Measurements from ENCODE around the gene MACROD2. TPM values are rescaled to one million over a fixed set of nuclear protein-coding genes. Genes with fewer than 3 reads are reported as not detected.
A peak's percentile ranks its signal among the peaks of the same experiment; 100 is the strongest.

The MACROD2 gene
- total RNA-seq, 2 donors from 2014 or later = 8.0 to 19.4 TPM

- Histone ChIP-seq H3K27ac (no peak overlapping the region), H3K36me3 (no peaks in the 10 kb centered on the region), H3K27me3 (replicated peaks; ENCODE audit: insufficient read depth) (no peaks in the 10 kb centered on the region), H3K4me3 (no peak overlapping the region), H3K4me1 (replicated peaks) (no peaks in the 10 kb centered on the region), H3K9me3 (no peaks in the 10 kb centered on the region)
- DNase-seq (ENCODE audit: low spot score) = no peak
- no peak for TF ChIP-seq CTCF (IDR thresholded peaks at IDR 0.05)
- no peak for TF ChIP-seq POLR2A (IDR thresholded peaks at IDR 0.05)
- TF ChIP-seq POLR2AphosphoS5 (IDR thresholded peaks at IDR 0.05) = no peak
- 77% methylated on average over 5 of the region's 5 CpGs for WGBS
- intact Hi-C loops (cut with DNase I) = no loop called here
Measured at GRCh38 chr20:15445056-15445840, 1449.9 kb downstream of the MACROD2 start.

- no peak overlapping the region for H3K4me3 ChIP-seq
- TF ChIP-seq CTCF (IDR thresholded peaks at IDR 0.05) = no peak
- no peak for TF ChIP-seq POLR2A (IDR thresholded peaks at IDR 0.05)
- TF ChIP-seq POLR2AphosphoS5 (IDR thresholded peaks at IDR 0.05) = no peak
- intact Hi-C loops (cut with DNase I) = no loop called here
- WGBS = 45% methylated on average over 9 of the region's 9 CpGs
- no peaks in the 10 kb centered on the region for H3K36me3 ChIP-seq
- no peaks in the 10 kb centered on the region for H3K4me1 ChIP-seq (replicated peaks)
- no peaks in the 10 kb centered on the region for H3K27me3 ChIP-seq (replicated peaks; ENCODE audit: insufficient read depth)
- peak; percentile 25 for DNase-seq (ENCODE audit: low spot score)
- no peaks in the 10 kb centered on the region for H3K9me3 ChIP-seq
- no peak overlapping the region for H3K27ac ChIP-seq
Measured at GRCh38 chr20:15446373-15446772, 1451.1 kb downstream of the MACROD2 start.

GRCh38 chr20:15447549-15447948 lies 1452.2 kb downstream of the MACROD2 start:
- Histone ChIP-seq H3K27ac (no peak overlapping the region), H3K4me1 (replicated peaks) (no peaks in the 10 kb centered on the region), H3K36me3 (no peaks in the 10 kb centered on the region), H3K27me3 (replicated peaks; ENCODE audit: insufficient read depth) (no peaks in the 10 kb centered on the region), H3K4me3 (no peak overlapping the region), H3K9me3 (no peaks in the 10 kb centered on the region)
- WGBS = 84% methylated on average over 2 of the region's 2 CpGs
- TF ChIP-seq POLR2AphosphoS5 (IDR thresholded peaks at IDR 0.05) (no peak), CTCF (IDR thresholded peaks at IDR 0.05) (no peak), POLR2A (IDR thresholded peaks at IDR 0.05) (no peak)
- DNase-seq (ENCODE audit: low spot score) = no peak
- intact Hi-C loops (cut with DNase I) = no loop called here

GRCh38 chr20:15449061-15449460 lies 1453.7 kb downstream of the MACROD2 start:
- no peak for DNase-seq (ENCODE audit: low spot score)
- 97% methylated on average over 4 of the region's 4 CpGs for WGBS
- Histone ChIP-seq H3K36me3 (no peaks in the 10 kb centered on the region), H3K4me3 (no peak overlapping the region), H3K9me3 (no peaks in the 10 kb centered on the region), H3K27ac (no peak overlapping the region), H3K27me3 (replicated peaks; ENCODE audit: insufficient read depth) (no peaks in the 10 kb centered on the region), H3K4me1 (replicated peaks) (no peaks in the 10 kb centered on the region)
- TF ChIP-seq CTCF (IDR thresholded peaks at IDR 0.05) = no peak
- no peak for TF ChIP-seq POLR2A (IDR thresholded peaks at IDR 0.05)
- TF ChIP-seq POLR2AphosphoS5 (IDR thresholded peaks at IDR 0.05) = no peak
- intact Hi-C loops (cut with DNase I) = no loop called here

- Histone ChIP-seq H3K4me3 (no peak overlapping the region), H3K27ac (no peak overlapping the region), H3K36me3 (no peaks in the 10 kb centered on the region), H3K9me3 (no peaks in the 10 kb centered on the region), H3K4me1 (replicated peaks) (no peaks in the 10 kb centered on the region), H3K27me3 (replicated peaks; ENCODE audit: insufficient read depth) (no peaks in the 10 kb centered on the region)
- no peak for TF ChIP-seq POLR2A (IDR thresholded peaks at IDR 0.05)
- no peak for TF ChIP-seq POLR2AphosphoS5 (IDR thresholded peaks at IDR 0.05)
- TF ChIP-seq CTCF (IDR thresholded peaks at IDR 0.05) = no peak
- intact Hi-C loops (cut with DNase I) = no loop called here
- DNase-seq (ENCODE audit: low spot score) = no peak
- WGBS = 97% methylated on average over 2 of the region's 2 CpGs
Measured at GRCh38 chr20:15451241-15451640, 1455.9 kb downstream of the MACROD2 start.
